Measurements from ENCODE around the gene AKAIN1. TPM values are rescaled to one million over a fixed set of nuclear protein-coding genes. Genes with fewer than 3 reads are reported as not detected.

The AKAIN1 gene
- total RNA-seq, 1 experiment from 2014 or later: not detected

DNA sequence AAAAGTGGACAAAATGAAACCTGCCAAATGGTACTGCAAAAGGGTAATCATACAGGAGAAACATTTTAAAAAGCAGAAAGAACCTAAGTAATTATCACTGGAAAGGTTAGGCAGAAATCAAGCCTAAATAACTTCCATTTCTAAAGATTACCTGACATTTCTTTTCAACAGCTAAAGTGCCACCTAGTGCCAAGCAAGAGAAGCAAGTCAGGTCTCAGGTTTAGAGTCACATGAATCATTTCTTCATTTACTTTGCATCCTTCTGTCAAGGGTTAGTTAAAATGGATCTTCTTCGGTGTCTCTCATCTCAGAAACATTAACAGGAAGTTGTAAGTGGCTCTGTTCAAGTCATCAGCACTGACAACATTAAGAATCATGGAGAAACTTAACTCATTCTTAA lies 90.3 kb downstream of the AKAIN1 start:
- intact Hi-C loops (cut with micrococcal nuclease): no loop called here
- H3K4me2 ChIP-seq (ENCODE audit: low read length): no peak overlapping the region
- H3K27me3 ChIP-seq (ENCODE audit: insufficient read depth, low read length): no peaks in the 10 kb centered on the region
- no peaks in the 10 kb centered on the region for H4K20me1 ChIP-seq (ENCODE audit: insufficient read depth)
- DNase-seq (ENCODE audit: low read depth, low spot score) (no peak), ATAC-seq (no peak)
- no peaks in the 10 kb centered on the region for H3K36me3 ChIP-seq (ENCODE audit: control insufficient read depth in 1 of 2, insufficient read depth in 2 of 2, low read length in 2 of 2)
- TF ChIP-seq TCF7L2 (IDR thresholded peaks at IDR 0.05; ENCODE audit: borderline replicate concordance, extremely low read depth, insufficient read depth, insufficient read length) (no peak), ZNF274 (IDR thresholded peaks at IDR 0.05; ENCODE audit: low read depth, low read length) (no peak), POLR2A (IDR thresholded peaks at IDR 0.05; ENCODE audit: borderline replicate concordance, extremely low read depth, insufficient read depth, insufficient read length) (no peak), SP1 (IDR thresholded peaks at IDR 0.05; ENCODE audit: low read depth) (no peak), SIN3A (IDR thresholded peaks at IDR 0.05; ENCODE audit: low read depth) (no peak), EGR1 (IDR thresholded peaks at IDR 0.05; ENCODE audit: low read depth) (no peak), RAD21 (IDR thresholded peaks at IDR 0.05; ENCODE audit: low read depth) (no peak)
- TF ChIP-seq, protein P1, sequence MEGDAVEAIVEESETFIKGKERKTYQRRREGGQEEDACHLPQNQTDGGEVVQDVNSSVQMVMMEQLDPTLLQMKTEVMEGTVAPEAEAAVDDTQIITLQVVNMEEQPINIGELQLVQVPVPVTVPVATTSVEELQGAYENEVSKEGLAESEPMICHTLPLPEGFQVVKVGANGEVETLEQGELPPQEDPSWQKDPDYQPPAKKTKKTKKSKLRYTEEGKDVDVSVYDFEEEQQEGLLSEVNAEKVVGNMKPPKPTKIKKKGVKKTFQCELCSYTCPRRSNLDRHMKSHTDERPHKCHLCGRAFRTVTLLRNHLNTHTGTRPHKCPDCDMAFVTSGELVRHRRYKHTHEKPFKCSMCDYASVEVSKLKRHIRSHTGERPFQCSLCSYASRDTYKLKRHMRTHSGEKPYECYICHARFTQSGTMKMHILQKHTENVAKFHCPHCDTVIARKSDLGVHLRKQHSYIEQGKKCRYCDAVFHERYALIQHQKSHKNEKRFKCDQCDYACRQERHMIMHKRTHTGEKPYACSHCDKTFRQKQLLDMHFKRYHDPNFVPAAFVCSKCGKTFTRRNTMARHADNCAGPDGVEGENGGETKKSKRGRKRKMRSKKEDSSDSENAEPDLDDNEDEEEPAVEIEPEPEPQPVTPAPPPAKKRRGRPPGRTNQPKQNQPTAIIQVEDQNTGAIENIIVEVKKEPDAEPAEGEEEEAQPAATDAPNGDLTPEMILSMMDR (IDR thresholded peaks at IDR 0.05 in 2 of 3, conservative IDR thresholded peaks at IDR 0.05 in 1 of 3; ENCODE audit: borderline replicate concordance in 1 of 3, insufficient read depth in 1 of 3, low read depth in 2 of 3, low read length in 2 of 3): no peak
- TF ChIP-seq, protein P2, sequence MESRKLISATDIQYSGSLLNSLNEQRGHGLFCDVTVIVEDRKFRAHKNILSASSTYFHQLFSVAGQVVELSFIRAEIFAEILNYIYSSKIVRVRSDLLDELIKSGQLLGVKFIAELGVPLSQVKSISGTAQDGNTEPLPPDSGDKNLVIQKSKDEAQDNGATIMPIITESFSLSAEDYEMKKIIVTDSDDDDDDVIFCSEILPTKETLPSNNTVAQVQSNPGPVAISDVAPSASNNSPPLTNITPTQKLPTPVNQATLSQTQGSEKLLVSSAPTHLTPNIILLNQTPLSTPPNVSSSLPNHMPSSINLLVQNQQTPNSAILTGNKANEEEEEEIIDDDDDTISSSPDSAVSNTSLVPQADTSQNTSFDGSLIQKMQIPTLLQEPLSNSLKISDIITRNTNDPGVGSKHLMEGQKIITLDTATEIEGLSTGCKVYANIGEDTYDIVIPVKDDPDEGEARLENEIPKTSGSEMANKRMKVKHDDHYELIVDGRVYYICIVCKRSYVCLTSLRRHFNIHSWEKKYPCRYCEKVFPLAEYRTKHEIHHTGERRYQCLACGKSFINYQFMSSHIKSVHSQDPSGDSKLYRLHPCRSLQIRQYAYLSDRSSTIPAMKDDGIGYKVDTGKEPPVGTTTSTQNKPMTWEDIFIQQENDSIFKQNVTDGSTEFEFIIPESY (IDR thresholded peaks at IDR 0.05; ENCODE audit: extremely low read depth, insufficient replicate concordance, low read length): no peak
- H3K4me3 ChIP-seq (replicated peaks in 1 of 2; ENCODE audit: low read depth in 1 of 2, low read length in 2 of 2): no peak overlapping the region
- H3K4me1 ChIP-seq (ENCODE audit: control insufficient read depth in 1 of 2, insufficient read depth in 2 of 2, low read length in 2 of 2): no peaks in the 10 kb centered on the region
- ChIA-PET CTCF (no interaction called here), RAD21 (ENCODE audit: low non-redundant PET in 1 of 2, low total read pairs in 2 of 2, uncharacterized antibody in 2 of 2, unreplicated experiment in 2 of 2) (no interaction called here), POLR2A (no interaction called here)
- H3K9ac ChIP-seq (ENCODE audit: low read length): no peak overlapping the region
- BruUV-seq (replicated peaks): no TSS peak
- H3K79me2 ChIP-seq (ENCODE audit: insufficient read depth, low read length): no peaks in the 10 kb centered on the region
- H2AFZ ChIP-seq (ENCODE audit: low read depth, low read length, poor library complexity, severe bottlenecking): no peak overlapping the region
- H3K9me2 ChIP-seq (ENCODE audit: insufficient read depth): no peaks in the 10 kb centered on the region
- peaks cover 5 to 15% of the 10 kb centered on the region in 2 experiments; a peak in 2 of 4 replicates for H3K9me3 ChIP-seq (ENCODE audit: control insufficient read depth in 1 of 2, insufficient read depth in 1 of 2, low read depth in 1 of 2, low read length in 2 of 2)
- no peak overlapping the region for H3K27ac ChIP-seq (ENCODE audit: low read depth, low read length)
